NCI-H774 (cell line): ENCODE results near the gene XRCC3.
"Not testable (repeated sequence)": the region's sequence is repeated elsewhere in the genome, so short reads cannot be mapped to it uniquely, and the experiment has no call there.

Experiments
- DNase-seq: peaks from one replicate; lab custom pipeline; 2025; lab: John Stamatoyannopoulos, UW

XRCC3 gene

DNA sequence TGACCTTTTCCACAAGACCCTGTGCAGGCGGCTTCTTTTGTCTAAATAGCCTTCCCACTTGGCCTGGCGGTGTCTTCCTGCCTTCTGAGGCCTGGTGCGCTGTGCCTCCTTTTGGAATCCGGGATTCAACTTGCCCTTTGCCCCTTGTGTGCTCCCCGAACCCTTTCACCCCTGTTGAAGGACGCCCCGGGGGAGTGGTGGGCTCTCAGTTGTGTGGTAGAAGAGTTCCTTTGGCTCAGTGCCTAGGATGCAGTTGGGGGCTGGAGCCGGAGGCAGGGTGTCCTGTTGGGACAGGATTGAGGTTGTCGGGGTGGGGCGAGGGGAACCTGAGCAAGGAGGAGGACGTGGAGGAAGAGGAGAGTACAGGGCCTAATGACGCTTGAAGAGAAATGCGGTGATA lies 51.7 kb downstream of the XRCC3 start:
- no peak for DNase-seq

DNA sequence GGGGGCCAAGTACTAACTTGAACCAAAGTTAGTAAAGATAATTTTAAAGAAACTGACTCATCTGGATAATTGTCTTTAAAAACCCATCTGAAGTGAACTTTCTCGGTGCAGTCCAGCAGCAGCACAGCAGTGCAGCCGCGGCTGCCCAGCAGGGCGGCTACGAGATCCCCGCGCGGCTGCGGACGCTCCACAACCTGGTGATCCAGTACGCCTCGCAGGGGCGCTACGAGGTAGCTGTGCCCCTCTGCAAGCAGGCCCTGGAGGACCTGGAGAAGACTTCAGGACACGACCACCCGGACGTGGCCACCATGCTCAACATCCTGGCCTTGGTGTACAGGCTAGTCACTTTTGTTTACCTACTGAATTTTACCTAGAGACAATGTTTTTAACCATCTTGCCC lies 52.7 kb downstream of the XRCC3 start:
- no peak for DNase-seq

DNA sequence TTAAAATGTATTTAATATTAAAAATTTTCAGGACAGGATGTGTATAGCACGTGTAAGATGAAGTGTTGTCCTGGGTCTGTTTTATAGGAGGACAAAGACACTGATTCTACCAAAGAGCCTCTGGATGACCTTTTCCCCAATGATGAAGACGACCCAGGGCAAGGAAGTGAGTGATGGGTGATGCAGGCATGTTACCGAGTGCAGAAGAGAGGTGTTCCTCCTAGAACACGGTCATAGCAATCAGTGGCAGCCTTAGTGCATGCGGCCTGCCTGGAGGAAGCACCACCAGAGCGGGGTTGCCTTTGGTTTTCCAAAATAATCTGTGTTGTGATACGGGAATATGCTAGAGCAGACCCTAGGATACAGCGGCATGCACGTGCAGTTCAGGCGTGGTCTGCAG lies 53.2 kb downstream of the XRCC3 start:
- DNase-seq, result no peak

DNA sequence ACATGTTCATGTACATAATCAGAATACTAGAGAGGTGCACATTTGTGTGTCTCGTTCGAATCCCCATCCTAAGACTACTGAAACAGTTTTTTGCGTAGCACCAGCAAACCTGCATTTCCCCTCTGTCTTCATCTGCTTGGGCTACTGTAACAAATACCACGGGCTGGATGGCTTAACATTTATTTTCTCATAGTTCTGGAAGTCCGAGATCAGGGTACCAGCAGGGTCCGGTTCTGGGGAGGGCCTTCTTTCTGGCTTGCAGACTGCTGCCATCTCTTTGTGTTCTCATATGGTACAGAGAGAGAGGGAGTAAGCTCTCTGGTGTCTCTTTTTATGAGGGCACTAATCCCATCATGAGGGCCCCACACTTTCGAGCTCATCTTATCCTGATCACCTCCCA lies 55.6 kb downstream of the XRCC3 start:
- no peak for DNase-seq

DNA sequence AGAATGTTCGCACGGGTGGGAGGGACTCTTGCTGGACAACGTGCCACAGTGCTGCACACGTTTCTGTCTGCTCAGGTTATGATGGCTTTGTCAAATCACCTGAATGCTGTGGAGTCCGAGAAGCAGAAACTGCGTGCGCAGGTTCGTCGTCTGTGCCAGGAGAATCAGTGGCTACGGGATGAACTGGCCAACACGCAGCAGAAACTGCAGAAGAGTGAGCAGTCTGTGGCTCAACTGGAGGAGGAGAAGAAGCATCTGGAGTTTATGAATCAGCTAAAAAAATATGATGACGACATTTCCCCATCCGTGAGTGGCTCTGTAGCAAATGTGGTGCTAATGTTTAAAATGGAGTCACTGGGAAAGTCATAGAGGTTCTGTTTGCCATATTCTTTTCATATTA lies 57.8 kb downstream of the XRCC3 start:
- no peak for DNase-seq

DNA sequence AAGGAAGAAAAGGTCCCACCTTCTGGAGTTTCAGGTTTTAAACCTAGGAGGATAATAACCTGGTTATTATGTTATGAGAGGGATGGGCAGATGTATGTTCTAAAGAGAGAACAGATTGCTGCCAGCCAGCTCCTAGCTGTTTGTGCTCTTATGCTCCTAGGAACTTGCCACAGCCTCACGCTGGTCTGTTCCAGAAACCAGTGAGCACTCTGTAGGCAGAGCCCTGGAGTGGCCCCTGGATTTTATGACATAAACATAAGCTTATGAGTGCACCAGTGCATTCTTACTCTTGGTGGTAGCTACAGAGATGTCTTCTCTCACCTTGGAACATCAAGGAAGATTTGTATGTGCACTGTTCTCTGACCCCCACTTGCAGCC lies 58.5 kb downstream of the XRCC3 start:
- no peak for DNase-seq

DNA sequence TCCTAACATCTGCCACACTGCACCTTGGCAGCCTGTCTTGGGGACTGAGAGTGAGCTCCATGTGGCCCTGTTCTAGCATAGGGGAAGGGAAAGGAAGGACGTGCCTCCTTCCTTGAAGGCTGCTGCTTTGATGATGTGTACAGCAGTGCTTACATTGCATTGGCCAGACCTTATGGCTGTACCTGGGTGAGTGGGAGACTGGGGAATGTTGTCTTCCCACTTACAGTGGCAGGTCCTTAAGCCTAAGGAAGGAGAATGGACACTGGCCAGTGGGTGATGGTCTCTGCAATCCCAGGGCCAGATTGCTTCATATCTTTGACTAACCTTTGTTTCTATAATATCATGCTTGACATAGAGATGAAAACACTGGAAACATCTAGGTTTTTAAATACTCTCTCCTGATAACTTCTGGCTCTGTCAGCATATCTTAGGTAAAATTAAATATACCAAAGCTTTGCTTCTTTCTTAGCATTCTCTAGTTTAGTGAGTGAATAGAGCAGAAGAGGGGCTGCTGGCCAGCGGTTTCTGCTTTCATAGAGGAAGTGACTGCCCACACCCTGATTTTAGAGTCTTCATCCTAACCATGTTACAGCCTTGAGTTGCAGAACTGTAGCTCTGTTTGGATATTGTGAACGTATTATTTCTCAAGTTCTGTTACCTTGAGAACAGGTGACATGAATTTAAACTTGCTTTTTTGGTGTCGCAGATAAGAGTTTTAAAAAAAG lies 59.1 kb downstream of the XRCC3 start:
- no peak for DNase-seq

DNA sequence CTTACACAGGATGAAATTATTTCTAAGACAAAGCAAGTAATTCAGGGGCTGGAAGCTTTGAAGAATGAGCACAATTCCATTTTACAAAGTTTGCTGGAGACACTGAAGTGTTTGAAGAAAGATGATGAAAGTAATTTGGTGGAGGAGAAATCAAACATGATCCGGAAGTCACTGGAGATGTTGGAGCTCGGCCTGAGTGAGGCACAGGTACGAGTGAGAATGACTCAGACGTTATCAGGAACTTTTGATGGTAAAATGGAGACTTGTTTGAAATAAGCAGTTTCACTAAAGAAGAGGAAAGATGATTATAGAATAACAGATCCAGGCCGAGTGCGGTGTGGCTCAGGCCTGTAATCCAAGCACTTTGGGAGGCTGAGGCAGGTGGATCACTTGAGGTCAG lies 60.6 kb downstream of the XRCC3 start:
- DNase-seq, result no peak

DNA sequence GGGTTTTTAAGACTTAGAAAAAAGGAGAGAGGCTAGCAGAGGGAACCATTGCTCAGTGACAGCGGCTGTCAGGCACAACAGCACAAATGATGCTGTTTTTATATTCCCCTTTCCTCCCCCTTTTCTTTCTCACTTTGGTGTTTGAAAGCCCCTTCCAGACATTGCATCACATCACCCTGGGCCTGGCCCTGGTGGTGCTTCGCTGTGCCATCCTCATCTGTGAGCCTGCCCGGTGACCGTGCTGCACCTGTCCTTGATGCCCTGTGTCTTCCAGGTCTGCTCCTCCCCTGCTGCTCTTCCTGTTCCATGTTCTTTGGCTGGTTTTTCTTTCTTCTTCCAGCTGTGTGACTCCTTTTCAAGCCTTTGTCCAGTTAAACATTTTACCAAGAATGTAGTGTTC lies 61.4 kb downstream of the XRCC3 start:
- peak; percentile 33 for DNase-seq

DNA sequence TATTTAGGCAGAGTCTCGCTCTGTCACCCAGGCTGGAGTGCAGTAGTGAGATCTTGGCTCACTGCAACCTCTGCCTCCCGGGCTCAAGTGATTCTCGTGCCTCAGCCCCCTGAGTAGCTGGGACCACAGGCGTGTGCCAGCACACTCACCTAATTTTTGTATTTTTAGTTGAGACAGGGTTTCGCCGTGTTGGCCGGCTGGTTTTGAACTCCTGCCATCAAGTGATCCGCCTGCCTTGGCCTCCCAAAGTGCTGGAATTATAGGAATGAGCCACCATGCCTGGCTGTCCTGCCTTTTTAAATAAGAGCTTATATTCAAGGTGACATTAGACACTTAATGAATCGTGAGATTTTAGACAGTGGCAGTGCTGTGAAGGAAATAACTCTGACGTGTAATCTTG lies 61.9 kb downstream of the XRCC3 start:
- not testable (repeated sequence) for DNase-seq

DNA sequence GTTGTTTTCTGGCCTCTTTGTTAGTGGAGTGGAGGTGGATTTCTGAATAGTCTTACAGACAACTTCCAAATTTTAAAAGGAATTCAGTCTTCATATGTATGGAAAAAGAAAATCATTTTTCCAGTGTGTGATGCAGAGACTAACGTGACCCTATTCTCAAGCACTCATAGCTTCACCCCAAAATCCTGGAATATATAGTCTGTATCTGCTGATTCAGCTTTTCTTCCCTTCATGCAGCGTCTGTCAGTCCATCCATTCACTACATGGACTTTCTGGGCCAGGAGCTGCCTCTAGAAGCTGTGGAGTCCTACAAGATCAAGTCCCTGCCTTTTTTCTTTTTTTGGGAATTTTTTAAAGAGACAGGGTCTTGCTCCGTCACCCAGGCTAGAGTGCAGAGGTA lies 62.4 kb downstream of the XRCC3 start:
- DNase-seq, result no peak

DNA sequence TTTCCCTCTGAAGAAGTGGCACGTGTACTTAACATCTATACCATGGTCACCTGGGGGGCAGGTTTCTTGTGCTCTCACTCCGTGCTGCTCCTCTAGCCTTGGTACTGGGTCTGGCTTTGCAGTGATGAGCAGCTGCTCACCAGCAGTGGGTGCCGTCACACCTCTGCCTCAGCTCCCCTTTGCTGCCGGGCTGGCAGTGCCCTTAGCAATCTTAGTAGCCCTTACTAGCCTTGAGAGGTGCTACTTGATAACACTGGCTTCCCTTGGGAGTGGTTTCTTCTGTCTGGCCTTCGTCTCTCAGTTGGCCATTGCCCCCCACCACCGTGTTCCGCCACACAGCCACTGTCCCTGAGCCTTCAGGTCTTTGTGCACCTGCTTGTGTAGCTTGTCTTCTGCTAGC lies 63.7 kb downstream of the XRCC3 start:
- DNase-seq, result no peak

DNA sequence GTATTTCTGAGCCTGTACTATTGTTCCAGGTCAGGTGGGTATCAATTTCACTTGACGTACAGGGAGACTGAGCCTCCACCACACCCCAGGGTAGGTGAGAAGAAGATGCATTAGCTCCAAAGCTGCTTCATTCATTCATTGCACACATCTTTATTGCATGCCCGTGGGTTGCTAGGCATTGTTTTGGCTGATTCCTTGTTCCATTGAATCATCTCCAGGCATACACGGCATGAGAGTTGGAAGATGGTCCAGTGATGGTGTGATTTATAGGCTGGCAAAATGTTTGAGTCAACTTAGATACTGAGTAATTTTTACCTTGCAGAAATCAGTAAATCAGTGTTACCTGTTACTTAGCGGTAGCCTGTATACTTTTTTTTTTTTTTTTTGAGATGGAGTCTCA lies 65.0 kb downstream of the XRCC3 start:
- no peak for DNase-seq

DNA sequence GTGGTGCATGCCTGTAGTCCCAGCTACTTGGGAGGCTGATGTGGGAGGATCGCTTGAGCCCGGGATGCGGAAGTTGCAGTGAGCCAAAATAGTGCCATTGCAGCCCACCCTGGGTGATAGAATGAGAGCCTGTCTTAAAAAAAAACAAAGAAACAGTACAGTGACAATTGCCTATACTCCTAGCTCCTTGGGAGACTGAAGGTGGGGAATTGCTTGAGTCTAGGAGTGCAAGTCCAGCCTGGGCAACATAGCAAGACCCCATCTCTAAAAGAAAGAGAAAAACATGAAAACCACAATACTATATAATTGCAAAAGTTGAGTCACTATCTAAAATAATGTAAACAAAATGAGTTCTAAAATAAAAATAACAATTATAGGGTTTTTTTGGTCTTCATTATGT lies 66.2 kb downstream of the XRCC3 start:
- no peak for DNase-seq
